OCI-LY3 (cell line): ENCODE results near the gene GRM8.

ENCODE experiments used
- H2AFZ ChIP-seq: fragments of 200-600, 300-600 bp; shearing (Covaris generic); 2 replicates; pipeline ENCODE4 v1.6.0; 2014; ENCODE audit warnings: antibody characterized with exemption, low read depth, low read length
- H3K27ac ChIP-seq: fragments of 200-600, 300-600 bp; sonication (generic); 2 replicates; pipeline ENCODE4 v1.5.1; 2014; ENCODE audit warnings: mild to moderate bottlenecking, low read length, moderate library complexity, mixed read lengths
- H3K27me3 ChIP-seq: fragments of 200-600, 300-600 bp; sonication (generic); 2 replicates; pipeline ENCODE4 v1.6.1; 2014; ENCODE audit warnings: low read depth, low read length, mixed read lengths
- H3K36me3 ChIP-seq: fragments of 200-600, 300-600 bp; sonication (generic); replicated peaks from 2 replicates; pipeline ENCODE3; 2014; ENCODE audit warnings: low read depth, low read length, mixed read lengths
- H3K4me1 ChIP-seq: fragments of 300-600, 200-600 bp; sonication (generic); 2 replicates; pipeline ENCODE4 v1.6.1; 2014; ENCODE audit warnings: low read length, mixed read lengths
- H3K4me2 ChIP-seq: fragments of 200-600, 300-600 bp; sonication (generic); 2 replicates; pipeline ENCODE4 v1.6.1; 2014; ENCODE audit warnings: low read length, mixed read lengths
- H3K4me3 ChIP-seq: fragments of 300-600, 200-600 bp; sonication (generic); 2 replicates; pipeline ENCODE4 v1.5.1; 2014; ENCODE audit warnings: antibody characterized with exemption, mild to moderate bottlenecking, low read length, moderate library complexity
- H3K79me2 ChIP-seq: fragments of 300-600, 200-600 bp; shearing (Covaris generic); 2 replicates; pipeline ENCODE4 v1.6.1; 2014; ENCODE audit warnings: mild to moderate bottlenecking, low read length, mixed read lengths
- H3K9ac ChIP-seq: fragments of 300-600, 200-600 bp; shearing (Covaris generic); 2 replicates; pipeline ENCODE4 v1.6.0; 2014; ENCODE audit warnings: mild to moderate bottlenecking, low read length, moderate library complexity
- H3K9me3 ChIP-seq: fragments of 200-600, 300-600 bp; shearing (Covaris generic); 2 replicates; pipeline ENCODE4 v1.6.1; 2014; ENCODE audit warnings: low read length, mixed read lengths; ENCODE audit not compliant: insufficient read depth
- H4K20me1 ChIP-seq: fragments of 200-600, 300-600 bp; sonication (generic); 2 replicates; pipeline ENCODE4 v1.6.1; 2016; ENCODE audit warnings: low read length, mixed read lengths; ENCODE audit not compliant: insufficient read depth
- EZH2phosphoT487 ChIP-seq: fragments of 200-600 bp; shearing (Covaris generic); IDR thresholded peaks from 2 replicates; pipeline ENCODE4 v1.6.1; 2018; ENCODE audit warnings: antibody characterized with exemption, mixed run types, low read depth
- TF ChIP-seq, protein P1 (sequence below): fragments of 200-600, 300-600 bp; sonication (generic); IDR thresholded peaks from 2 replicates; pipeline ENCODE4 v1.5.1; 2014; ENCODE audit warnings: antibody characterized with exemption, low read length, low read depth

Gene GRM8

DNA sequence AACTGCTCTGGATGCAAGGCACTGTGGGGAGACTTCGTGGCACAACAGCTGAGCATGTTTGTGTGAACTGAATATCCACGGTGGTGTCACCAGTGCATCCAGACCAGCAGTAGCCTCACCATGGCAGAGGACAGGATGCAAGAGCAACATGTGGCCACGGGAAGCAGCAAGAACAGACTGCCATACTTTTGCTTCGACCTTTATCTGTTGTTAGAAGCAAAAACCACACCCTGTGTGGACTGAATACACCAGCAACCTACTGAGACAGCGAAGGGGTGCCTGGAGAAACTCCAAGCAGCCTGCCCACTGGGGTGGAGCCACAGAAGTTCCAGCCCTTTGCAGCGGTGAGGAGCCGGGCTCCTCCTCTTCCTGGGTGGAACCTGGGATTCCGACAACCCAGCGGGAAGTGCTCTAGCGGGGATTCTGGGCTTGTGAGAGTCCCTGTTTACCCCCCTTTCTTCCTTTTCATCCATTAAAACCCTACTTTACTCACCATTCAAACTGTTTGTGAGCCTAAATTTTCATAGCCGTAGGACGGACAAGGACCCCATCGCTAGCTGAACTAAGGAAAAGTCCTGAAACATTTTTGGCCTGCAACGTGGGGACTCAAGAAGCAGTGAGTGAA lies 584.9 kb downstream of the GRM8 start:
- Histone ChIP-seq H3K4me2 (no peak overlapping the region), H4K20me1 (no peaks in the 10 kb centered on the region), H3K4me3 (no peak overlapping the region), H3K4me1 (no peaks in the 10 kb centered on the region), H2AFZ (peak overlapping the region; percentile 29; the same call in 1 of the 2 replicates), H3K9me3 (no peaks in the 10 kb centered on the region), H3K27me3 (no peaks in the 10 kb centered on the region), H3K79me2 (no peaks in the 10 kb centered on the region), H3K27ac (no peak overlapping the region), H3K36me3 (no peaks in the 10 kb centered on the region), H3K9ac (no peak overlapping the region)
- TF ChIP-seq, protein P1, sequence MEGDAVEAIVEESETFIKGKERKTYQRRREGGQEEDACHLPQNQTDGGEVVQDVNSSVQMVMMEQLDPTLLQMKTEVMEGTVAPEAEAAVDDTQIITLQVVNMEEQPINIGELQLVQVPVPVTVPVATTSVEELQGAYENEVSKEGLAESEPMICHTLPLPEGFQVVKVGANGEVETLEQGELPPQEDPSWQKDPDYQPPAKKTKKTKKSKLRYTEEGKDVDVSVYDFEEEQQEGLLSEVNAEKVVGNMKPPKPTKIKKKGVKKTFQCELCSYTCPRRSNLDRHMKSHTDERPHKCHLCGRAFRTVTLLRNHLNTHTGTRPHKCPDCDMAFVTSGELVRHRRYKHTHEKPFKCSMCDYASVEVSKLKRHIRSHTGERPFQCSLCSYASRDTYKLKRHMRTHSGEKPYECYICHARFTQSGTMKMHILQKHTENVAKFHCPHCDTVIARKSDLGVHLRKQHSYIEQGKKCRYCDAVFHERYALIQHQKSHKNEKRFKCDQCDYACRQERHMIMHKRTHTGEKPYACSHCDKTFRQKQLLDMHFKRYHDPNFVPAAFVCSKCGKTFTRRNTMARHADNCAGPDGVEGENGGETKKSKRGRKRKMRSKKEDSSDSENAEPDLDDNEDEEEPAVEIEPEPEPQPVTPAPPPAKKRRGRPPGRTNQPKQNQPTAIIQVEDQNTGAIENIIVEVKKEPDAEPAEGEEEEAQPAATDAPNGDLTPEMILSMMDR = no peak
- no peak for TF ChIP-seq EZH2phosphoT487

DNA sequence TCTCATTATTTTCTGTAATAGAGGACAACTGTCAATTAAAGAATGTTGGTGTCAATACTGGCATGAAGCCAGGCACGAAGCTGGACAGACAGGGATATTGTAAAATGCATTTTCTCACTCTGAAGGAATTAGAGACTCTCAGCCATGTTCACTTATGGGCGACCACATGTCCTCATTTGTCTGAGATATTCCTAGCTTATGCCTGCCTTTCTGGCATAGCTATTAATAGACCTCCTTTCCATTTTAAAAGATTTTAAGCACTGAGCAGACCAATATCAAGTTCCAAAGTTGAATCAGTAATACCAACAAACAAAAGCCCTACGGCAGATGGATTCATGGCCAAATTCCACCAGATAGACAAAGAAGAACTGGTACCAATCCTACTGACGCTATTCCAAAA lies 589.9 kb downstream of the GRM8 start:
- H3K9ac ChIP-seq = no peak overlapping the region
- H2AFZ ChIP-seq = no peak overlapping the region
- no peak overlapping the region for H3K4me2 ChIP-seq
- H3K9me3 ChIP-seq = no peaks in the 10 kb centered on the region
- H3K27me3 ChIP-seq = no peaks in the 10 kb centered on the region
- peaks cover 4% of the 10 kb centered on the region for H3K36me3 ChIP-seq
- H3K4me1 ChIP-seq = peaks cover 31% of the 10 kb centered on the region
- no peaks in the 10 kb centered on the region for H3K79me2 ChIP-seq
- no peak for TF ChIP-seq EZH2phosphoT487
- TF ChIP-seq, protein P1 = no peak
- H3K4me3 ChIP-seq = no peak overlapping the region
- H3K27ac ChIP-seq = no peak overlapping the region
- no peaks in the 10 kb centered on the region for H4K20me1 ChIP-seq

DNA sequence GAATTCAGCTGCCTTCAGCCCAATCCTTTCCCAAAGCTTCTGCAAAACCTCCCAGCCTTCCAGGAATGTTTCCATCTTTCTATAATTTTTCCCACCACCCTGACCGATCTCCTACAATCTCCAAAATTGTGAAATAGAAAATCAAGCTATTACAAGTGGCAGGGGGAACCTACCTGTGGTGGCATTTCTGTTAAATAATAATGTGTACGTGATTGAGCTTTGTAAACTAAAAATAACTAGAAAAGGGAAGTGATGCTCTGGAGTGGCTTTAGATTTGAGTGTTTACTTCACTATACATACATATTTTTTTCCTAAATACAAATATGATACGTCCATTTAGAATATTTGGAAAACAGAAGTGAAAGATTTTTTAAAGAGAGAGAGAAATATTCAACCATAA lies 593.6 kb downstream of the GRM8 start:
- TF ChIP-seq EZH2phosphoT487 = no peak
- TF ChIP-seq, protein P1 = no peak
- peak overlapping the region; percentile 74 for H3K4me2 ChIP-seq
- H3K4me3 ChIP-seq = peak overlapping the region; percentile 38

DNA sequence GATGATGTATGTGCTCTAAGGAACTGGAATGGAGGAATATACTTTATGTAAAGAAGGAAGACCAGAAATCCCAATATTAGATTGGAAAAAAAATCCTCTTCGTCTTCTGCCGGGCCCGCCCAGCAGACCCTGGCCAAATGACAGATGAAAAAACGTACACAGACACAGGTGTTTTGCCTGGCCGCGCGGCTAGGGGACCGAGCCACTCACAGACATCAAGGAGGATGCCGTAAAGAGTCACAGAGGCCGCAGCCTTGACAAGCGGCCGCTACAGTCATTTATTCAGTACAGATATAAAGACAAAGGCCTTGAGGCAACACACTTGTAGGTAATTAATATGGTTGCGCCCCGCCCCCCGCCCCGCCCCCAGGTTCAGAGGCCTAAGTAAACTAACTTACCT lies 594.1 kb downstream of the GRM8 start:
- TF ChIP-seq EZH2phosphoT487 = no peak
- TF ChIP-seq, protein P1 = no peak
- H3K27me3 ChIP-seq = no peaks in the 10 kb centered on the region
- peaks cover 43% of the 10 kb centered on the region for H3K4me1 ChIP-seq
- H3K9me3 ChIP-seq = no peaks in the 10 kb centered on the region
- H3K36me3 ChIP-seq = peaks cover 4% of the 10 kb centered on the region
- peak overlapping the region; percentile 95 for H3K27ac ChIP-seq
- H4K20me1 ChIP-seq = no peaks in the 10 kb centered on the region
- H3K79me2 ChIP-seq = no peaks in the 10 kb centered on the region
- H2AFZ ChIP-seq = no peak overlapping the region; the same call in 1 of the 2 replicates
- H3K4me3 ChIP-seq = peak overlapping the region; percentile 25; the same call in 1 of the 2 replicates
- H3K9ac ChIP-seq = peak overlapping the region; percentile 55
- H3K4me2 ChIP-seq = peak overlapping the region; percentile 74

More for the DNA sequence above, 593.6 kb downstream of the GRM8 start:
- peaks cover 43% of the 10 kb centered on the region for H3K4me1 ChIP-seq
- H2AFZ ChIP-seq = no peak overlapping the region
- no peaks in the 10 kb centered on the region for H3K79me2 ChIP-seq
- H3K27me3 ChIP-seq = no peaks in the 10 kb centered on the region
- H3K36me3 ChIP-seq = peaks cover 4% of the 10 kb centered on the region
- H4K20me1 ChIP-seq = no peaks in the 10 kb centered on the region
- H3K9ac ChIP-seq = peak overlapping the region; percentile 55; the same call in 1 of the 2 replicates
- no peaks in the 10 kb centered on the region for H3K9me3 ChIP-seq
- peak overlapping the region; percentile 95 for H3K27ac ChIP-seq
